Measurements from ENCODE around the gene PABPN1L.

PABPN1L gene

DNA sequence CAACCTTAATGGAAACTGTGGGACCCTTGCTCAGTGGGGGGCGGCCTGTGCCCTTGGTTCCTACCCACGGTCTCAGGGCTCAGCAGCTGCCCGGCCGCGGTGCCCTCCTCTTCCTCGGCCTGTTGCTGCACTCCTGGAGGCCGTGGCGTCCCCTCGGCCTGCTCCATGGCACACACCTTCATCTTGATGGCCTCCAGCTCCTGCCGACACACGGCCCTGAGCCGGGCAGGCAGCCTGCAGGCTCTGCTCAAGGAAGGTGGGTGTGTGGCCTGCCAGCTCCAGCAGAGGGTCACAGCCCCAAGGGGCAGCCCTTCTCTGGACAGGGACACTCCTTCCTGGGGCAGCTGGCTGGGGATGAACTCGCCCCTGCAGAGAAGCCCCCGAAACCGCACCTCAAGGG lies 718 bp downstream of the PABPN1L start:
- no peak for DNase-seq

DNA sequence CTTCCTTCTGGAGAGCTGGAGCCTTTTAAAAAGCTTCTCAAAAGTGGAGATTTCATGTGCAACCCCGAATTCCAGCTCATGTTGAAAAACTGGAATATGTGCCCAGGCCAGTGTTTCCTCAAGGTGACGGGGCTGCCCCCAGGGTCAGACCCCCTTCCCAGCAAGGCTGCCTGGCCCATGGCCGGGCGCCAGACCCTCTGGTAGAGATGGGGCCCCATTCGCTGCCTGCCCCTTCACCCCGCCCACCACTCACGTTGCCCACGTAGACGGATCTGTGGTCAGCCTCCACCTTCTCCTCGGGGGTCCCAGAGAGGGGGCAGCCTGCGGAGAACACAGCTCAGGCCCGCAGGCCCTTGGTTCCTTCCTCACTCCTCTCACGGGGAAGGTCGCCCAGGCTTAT lies 1.1 kb downstream of the PABPN1L start:
- no peak for DNase-seq

DNA sequence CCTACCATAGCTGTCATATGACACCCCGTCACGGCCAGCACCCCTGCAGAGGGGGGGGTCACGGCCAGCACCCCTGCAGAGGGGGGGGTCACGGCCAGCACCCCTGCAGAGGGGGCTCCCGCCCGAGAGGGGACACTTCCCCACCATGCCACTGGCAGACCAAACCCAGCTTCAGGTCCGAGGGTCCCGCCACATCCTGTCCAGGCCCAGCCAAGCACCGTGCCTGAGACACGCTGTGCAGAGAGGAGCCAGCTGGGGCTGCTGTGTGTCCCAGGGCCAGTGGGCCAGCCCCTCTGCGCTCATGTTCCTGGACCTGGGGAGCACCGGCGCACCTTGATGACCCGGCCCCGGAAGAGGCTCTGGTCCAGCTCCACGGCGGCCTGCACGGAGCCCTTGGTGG lies 1.9 kb downstream of the PABPN1L start:
- DNase-seq: no peak

DNA sequence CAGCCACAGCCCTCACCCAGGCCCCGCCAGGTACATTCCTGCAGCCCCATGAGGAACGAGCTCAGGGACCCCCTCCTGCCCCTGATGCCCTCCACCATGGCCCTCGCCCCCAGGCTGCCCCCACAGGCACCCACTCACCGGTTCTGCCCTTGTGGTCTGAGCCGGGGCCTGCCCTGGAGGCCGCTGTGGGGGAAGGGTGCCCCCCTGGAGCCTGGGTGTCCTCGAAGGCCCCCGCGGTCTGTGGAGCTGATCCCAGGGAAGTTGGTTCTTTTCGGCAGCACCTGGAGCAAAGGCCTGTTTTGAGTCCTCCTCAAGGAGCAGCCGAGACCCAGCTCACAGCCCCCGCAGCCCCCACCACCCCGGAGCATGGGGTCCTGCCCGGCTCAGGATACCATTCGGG lies 2.4 kb downstream of the PABPN1L start:
- no peak for DNase-seq

DNA sequence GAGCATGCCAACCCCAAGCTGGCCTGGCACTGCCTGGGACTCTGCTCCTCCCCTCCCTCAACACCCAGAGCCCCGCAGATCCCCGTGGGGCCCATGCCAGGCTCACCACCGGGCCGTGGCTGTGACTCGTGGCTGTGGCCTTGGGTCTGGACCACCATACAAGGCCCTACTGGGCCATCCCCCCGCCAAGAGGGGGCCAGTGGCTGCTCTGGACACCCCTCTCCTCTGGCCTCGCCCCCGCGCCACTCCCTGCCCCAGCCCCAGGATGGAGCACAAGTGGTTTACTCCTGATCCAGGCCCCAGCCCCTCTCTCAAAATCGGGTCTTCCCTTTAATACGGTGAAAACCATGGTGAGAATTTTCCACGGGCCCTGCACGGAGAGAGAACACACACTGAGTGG lies 3.0 kb downstream of the PABPN1L start:
- DNase-seq: no peak

DNA sequence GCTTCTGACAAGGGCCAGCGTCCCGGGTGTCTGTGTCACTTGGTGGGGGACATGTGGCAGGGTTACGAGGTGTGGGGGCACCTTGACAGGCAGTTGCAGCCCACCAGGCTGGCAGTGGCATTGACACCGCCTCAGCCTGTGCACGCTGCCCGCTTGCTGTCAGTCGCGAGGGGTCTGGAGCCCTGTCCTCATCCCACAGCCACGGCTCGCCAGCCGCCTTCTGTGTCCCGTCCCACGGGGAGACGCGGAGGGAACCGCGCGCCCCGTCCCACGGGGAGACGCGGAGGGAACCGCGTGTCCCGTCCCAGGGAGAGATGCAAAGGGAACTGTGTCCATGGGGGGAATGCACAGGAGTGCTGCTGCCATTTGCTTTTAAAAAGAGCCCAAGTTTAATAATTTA lies 3.5 kb downstream of the PABPN1L start:
- no peak for DNase-seq

DNA sequence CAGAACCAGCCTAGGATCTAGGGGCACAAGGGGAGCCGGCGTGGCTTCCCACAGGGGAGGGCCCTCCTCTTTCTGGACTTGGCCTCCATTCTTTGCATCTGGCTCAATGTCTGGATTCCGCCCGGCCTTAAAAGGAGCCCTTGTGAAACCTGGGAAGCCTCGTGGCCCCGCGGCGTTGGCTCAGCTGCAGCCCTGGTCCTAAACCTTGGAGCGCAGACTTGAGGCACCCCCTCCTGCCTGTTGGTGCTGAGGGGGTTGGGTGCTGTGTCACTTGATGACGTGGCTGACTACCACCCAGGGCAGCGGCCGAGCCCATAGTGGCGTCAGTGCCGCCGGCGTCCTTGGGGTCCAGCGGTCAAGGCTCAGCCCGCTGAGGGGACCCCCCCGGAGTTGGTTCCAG lies 5.1 kb downstream of the PABPN1L start:
- DNase-seq: no peak

DNA sequence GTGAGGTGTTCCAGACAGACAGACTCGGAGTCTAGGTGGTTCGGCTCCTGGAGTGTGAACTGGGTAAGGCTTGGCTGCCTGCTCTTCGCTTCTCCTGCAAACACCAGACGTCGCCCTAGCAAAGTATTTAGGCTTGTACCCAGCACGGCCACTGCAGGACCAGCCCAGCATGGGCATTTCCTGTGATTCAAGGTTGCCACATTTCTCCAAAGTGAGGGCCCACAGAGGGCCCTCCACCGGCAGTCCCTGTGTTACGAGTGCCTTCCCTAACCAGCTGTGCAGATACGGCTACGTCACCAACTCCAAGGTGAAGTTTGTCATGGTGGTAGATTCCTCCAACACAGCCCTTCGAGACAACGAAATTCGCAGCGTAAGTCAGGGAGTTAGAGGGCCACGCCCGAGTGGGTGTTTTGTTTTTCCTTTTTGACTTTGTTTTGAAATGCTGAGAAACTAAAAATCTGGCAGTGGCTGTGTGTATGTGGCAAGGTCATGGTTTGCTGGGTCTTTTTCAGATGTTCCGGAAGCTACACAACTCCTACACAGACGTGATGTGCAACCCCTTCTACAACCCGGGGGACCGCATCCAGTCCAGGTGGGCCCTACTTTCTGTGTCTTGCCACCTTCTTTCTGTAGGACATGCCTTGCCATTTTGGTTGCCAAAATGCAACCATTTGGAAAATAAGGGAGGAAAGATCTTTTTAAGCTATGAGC lies 6.9 kb downstream of the PABPN1L start:
- DNase-seq: peak; percentile 21

DNA sequence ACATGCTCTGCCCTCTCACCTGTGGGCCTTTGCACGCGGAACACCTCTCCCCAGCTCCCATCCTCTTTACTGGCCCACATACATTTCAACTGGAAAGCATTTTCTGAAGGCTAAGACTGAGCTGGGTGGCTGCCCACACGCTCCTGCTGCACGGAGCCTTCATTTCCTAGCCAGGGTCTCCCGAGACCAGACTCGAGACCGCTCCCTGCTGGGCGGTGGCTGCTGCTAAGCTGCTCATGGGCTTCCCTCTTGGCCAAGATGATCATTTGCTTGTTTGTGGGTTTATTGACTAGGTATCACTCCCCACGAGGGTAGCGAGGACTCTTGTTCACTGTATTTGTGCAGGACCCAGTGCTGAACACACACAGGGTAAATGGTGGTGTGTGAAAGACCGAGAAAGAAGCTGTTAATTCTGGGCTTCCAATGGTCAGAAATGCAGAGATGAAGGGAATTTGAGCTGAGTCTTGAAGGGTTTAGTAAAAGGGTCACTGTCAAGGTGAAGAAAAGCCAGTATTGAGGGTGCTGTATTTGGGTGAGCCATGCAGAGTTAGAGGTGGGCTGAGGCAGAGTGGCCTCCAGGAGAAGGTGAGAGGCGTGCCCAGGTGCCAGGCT lies 8.6 kb downstream of the PABPN1L start:
- DNase-seq: peak; percentile 86

DNA sequence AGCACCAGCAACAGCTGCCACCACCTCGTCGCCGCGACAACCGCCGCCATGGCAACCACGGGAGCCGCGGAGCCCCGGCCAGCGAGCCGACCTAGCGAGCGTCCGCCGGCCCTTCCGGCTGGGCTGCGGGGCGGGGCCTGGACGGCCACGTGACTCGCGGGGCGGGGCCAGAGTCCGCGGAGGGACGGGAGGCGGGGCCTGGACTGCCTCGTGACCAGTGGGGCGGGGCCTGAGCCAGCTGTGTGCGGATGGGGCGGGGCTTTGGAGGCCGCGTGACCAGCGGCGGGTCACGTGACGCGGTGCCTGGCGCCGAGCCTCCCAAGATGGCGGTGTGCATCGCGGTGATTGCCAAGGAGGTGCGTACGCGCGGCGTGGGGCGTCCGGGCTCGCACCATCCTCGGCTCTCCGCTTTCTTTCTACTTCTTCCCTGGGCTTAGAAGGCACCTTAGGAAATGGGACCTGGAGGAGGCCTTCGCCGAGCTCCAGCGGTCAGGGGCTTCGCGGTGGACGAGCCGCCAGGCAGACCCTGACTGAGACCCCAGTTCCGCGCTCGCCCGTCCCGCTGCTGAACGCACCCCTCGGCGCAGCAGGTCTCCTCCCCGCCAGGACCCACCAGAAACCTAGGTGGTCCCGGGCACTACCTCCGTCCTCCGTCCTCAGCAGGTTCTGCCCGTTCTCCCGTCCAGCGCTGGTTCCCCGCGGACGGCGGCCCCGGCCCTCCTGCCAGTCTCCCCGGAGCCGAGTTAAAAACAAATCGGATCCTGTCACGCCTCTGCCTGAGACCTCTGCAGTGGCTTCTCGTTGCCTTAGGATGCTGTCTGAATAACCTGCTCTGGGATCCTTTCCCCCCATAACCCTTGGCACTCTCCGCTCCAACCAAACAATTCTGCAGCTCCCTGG lies 9.4 kb downstream of the PABPN1L start, which contains the start of the genes GALNS and TRAPPC2L:
Gene GALNS, minus strand, starts transcription at position 120 of the 900 bp plus-strand sequence. Its CDS starts 70 bp downstream, at position 50.
Gene TRAPPC2L, plus strand, starts transcription at position 300 of the 900 bp plus-strand sequence. Its CDS starts 24 bp downstream, at position 324.
- DNase-seq: peak; percentile 98

DNA sequence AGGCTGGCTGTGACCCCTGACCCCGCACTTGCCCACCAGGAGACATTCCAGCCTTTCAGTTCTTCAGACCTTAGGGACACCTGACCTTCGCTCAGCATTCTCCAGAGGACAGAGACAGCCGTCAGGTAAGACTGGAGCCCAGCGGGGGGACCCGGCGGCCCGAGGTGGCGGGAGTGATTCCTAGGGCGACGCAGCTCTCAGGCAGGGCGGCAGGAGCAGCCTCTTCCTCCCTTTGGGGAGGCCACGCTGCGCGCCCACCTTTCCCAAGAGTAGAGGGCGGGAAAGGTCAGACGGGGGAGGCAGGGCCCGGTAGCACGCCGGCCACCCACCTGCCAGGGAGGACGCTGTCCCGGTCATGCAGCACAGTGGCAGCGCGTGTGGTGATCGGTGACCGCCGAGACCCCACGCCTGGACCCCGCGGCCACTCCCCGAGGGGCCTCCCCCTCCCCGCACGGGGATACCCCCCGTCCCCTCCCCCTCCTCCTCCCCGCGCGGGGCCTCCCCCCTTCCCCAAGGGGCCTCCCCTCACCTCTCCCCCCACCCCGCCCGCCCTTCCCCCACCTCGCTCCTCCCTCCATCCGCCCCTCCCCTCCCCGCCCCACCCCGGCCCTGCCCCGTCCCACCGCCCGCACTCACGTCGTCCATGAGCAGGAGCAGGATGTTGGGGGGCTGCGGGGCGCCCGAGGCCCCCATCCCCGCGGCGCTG lies 10.2 kb downstream of the PABPN1L start:
- DNase-seq: no peak

DNA sequence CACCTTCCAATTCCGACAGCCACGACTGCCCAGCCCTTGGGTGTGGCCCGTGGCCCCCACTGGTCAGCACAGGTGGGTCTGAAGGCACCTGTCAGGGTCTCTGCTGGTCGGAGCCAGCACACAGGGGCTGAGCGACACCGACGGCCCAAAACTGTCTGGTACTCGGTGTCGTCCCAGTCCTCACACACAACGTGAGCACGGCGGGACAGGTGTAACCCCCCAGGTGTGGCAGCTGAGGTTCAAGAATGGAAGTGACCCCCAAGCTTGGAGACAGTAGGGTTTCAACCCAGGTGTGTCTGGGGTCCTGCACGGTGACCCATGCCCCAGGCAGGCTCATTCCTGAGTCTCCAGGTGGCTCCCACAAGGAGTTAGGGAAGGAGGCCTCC lies 10.7 kb downstream of the PABPN1L start:
- no peak for DNase-seq

DNA sequence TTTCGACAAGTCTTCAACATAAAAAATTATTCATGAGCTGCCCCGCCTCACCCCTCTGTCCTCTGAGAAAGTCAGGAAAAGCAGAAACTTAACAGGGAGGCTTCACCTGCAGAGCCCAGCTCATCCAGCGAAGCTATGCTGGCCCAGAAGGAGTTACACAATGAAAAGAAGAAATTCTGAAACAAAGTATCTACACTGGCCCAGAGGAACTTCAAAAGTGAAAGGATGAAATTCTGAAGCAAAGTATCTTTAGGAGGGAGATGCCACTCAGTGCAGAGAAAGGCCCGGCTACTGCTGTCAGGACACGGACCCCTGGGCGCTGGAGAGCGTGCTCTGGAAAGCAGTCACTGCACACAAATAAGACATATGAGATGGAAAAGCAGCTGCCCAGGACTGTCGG lies 11.3 kb downstream of the PABPN1L start:
- DNase-seq: peak; percentile 58

DNA sequence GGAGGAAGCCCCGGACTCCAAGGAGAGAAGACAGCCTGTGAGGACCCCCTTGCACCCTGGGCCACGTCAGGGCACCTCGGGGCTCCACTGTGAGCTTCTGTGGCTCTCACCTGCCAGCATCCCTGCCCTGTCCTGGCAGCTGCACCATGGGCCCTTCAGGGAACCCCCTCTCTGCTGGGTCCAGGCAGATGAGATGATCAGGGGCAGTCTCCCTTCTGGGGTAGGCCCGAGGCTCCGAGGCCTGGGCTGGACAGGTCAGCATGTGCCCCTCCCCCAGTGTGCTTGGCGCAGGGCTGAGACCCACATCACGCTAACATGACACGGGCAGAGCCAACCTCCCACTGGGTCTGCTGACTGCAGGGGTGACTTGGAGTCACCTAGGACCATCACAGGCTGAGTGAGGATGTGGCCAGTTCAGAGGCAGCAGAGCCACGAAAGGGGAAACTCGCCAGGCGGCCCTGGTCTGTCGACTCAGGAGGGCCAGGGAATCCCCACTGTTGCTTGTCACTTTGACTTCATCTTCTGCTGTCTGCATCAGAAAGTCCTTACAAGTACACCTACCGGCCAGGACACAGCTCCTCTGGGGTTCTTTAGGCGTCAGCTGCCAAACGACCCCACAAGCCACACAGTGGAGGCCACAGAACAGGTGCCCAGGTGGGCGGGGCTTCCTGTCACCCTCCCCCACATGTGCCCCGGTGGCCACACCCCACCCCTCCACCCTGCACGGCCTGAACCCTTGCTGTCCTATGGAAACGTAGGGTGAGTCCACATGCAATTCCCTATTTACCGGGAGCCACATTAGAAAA lies 12.0 kb downstream of the PABPN1L start:
- peak; percentile 89 for DNase-seq

DNA sequence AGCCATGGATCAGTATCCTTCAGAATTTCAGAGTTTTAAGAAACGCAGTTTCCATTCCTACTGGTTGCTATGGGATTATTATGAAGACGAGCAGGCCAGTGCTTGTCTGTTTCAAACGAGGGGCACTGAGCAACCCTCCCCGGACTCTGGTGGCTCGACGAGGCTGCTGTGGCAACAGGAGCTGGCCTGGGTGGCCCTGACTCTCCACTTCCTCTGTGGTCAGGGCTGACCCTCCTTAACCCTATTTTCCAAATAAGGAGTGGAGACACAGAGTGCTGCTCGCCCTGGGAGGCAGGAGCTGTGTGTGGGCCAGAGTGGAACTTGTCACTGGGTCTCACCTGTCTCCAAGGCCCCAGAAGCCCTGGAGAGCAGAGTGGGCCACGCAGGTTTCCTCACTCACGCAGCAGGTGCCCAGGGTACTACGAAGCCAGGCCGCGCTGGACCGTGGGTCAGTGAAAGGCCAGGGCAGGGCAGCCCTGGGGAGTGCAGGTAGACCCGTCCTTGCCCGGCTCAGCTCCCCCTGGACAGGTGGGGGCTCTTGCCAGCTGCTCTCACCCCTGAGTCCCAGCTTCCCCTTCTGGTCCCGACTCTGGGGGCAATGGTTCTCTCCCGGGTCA lies 13.0 kb downstream of the PABPN1L start:
- DNase-seq: peak; percentile 73

DNA sequence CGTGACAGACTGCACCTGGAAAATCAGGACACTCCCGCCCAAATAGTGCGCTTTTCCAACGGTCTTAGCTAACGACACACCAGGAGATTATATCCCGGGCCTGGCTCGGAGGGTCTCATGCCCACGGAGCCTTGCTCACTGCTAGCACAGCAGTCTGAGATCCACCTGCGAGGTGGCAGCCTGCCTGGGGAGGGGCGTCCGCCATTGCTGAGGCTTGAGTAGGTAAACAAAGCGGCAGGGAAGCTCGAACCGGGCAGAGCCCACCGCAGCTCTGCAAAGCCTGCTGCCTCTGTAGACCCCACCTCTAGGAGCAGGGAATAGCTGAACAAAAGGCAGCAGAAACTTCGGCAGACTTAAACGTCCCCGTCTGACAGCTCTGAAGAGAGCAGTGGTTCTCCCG lies 14.8 kb downstream of the PABPN1L start:
- DNase-seq: no peak

DNA sequence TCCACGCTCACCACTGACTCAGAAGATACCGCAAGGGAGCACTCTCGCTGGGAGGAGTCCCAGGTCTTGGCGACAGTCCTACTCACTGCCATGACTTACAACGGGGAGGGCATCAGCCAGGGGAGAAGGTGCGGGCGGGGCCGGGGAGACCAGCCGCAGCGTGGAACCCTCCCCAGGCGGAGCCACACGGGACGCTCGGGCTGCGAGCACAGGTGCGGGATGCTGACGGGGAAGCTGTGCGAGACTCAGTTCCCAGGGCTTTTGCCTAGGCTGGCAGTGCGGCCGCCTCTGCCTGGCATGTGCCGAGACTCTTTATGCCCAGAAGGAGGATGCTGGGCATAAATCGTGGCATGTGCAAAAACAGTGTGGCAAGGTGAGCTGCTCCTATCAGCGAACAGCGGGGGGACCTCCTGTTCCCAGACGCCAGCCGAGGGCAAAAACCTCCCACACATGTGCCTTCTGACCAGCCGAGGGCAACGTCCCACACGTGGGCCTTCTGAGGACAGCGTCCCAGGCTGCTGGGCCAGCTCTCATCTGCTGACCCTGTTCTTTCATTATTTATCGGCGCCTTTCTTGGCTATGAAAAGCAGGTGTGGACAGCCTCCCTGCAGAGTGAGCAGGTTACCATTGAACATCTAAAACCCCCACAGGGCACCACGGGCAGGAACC lies 15.8 kb downstream of the PABPN1L start:
- DNase-seq: no peak

DNA sequence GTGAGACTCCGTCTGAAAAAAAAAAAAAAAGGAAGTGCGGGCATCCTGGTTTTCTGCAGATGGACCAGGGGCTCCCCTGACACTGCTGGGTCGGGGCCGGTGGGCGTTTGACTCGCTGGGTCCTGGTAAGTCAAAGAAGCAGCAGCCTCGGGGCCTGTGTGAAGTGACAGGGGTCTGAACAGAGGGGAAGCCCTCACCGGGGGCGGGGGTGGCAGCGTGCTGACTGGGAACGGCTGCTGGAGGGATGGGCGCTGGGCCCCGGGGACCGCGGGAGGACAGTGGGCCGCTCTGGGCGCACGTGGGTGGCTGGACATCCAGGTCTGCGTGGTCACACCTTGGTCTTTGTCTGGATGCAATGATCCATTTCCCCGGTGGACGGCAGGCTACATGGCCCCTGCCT lies 17.9 kb downstream of the PABPN1L start:
- no peak for DNase-seq

DNA sequence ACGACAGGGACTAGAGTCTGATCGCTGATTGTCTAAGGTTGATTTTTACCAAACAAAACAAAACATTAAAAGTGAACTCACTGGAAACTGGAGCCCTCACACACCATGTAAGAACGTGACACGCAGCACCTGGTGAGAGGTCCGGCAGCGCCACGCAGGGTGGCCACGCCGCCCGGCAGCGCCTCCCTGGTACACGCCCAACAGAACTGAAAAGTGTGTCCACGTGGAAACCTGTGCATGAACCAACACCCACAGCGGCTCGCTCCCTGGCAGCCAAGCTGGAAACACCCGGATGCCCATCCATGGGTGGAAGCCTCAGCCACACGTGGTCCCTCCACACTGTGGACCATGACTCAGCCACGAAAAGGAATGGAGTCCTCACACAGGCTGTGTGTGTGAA lies 18.8 kb downstream of the PABPN1L start:
- DNase-seq: no peak

DNA sequence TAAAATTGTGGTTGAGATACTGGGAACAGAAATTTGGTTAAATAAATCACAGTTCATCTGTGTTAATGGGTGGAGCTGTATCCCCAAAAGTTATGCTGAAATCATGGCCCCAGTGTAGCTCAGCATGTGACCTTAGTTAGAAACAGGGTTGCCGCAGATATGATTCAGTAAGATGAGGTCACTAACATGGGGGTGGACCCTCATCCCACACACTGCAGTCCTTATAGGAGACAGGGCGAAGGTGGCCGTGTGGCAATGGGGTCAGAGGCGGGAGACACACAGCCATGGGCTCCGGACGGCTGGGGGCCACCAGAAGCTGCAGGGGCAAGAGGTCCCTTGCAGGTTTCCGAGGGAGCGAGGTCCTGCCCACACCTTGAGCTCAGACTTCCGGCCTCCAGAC lies 20.4 kb downstream of the PABPN1L start:
- peak; percentile 92 for DNase-seq

DNA sequence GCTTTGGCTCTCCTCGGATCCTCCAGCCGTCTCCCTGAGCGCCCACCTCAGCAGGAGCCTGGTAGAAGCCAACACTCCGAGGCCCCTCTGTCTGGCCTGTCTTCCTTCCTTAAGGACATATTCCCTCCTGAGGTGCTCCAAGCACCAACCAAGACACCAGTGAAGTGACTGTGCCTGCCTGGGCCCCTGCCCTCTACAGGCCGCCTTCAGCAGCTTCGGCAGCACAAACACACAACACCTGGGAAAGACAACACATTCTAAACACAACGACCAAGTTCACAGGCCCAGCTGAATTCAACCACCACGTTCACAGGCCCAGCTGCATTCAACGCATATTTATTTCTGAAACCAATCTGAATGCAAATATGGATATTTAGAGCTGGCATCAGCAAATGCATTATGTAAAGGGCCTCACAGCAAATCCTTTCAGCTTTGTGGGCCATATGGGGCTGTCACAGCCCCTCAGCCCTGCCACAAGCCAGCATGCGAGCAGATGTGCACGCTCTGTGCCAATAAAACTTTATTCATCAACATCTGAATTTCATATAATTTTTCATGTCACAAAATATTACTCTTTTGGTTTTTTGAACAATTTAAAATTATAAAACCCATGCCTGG lies 21.9 kb downstream of the PABPN1L start:
- no peak for DNase-seq

Data from inflammatory macrophage treated with lipopolysaccharide for 4 hours (primary cell).